GM23338 (cell line): ENCODE data around the gene CCDC57. TPM values are rescaled to one million over a fixed set of nuclear protein-coding genes. Genes with fewer than 3 reads are reported as not detected.
A peak's percentile ranks its signal among the peaks of the same experiment; 100 is the strongest.

Source experiments
- ATAC-seq: fragments of 200-7000 bp; cut with Tn5 transposase; 3 replicates; pipeline ENCODE4 v1.9.1; 2020
- DNase-seq: peaks from one replicate; pipeline ENCODE4 v3.0.0-alpha.2; 2015; ENCODE audit warnings: low spot score
- H2AFZ ChIP-seq: fragments of 200-600 bp; sonication (generic); 2 replicates; pipeline ENCODE4 v1.8.0; 2016; ENCODE audit warnings: antibody characterized with exemption, mild to moderate bottlenecking, moderate library complexity
- H3F3A ChIP-seq: fragments of 200-600 bp; sonication (generic); replicated peaks from 2 replicates; pipeline ENCODE4 v1.8.0; 2017; ENCODE audit warnings: antibody characterized with exemption, mixed run types, low read depth
- H3K27ac ChIP-seq: fragments of 200-600 bp; sonication (generic); 2 replicates; pipeline ENCODE4 v1.6.1; 2016; ENCODE audit warnings: low read depth
- H3K27me3 ChIP-seq: fragments of 200-600 bp; sonication (generic); 2 replicates; pipeline ENCODE4 v1.8.0; 2016; ENCODE audit warnings: mild to moderate bottlenecking, mixed run types, moderate library complexity; ENCODE audit not compliant: insufficient read depth
- H3K36me3 ChIP-seq: fragments of 200-600 bp; sonication (generic); 2 replicates; pipeline ENCODE4 v1.8.0; 2016; ENCODE audit warnings: mild to moderate bottlenecking; ENCODE audit not compliant: insufficient read depth
- H3K4me1 ChIP-seq: fragments of 200-600 bp; sonication (generic); 2 replicates; pipeline ENCODE4 v1.8.0; 2016; ENCODE audit warnings: mild to moderate bottlenecking, moderate library complexity; ENCODE audit not compliant: insufficient read depth
- H3K4me2 ChIP-seq: fragments of 200-600 bp; sonication (generic); 2 replicates; pipeline ENCODE4 v1.7.1; 2017; ENCODE audit warnings: mixed run types
- H3K4me3 ChIP-seq: fragments of 200-600 bp; sonication (generic); 2 replicates; pipeline ENCODE4 v1.6.1; 2016; ENCODE audit warnings: mixed run types
- H3K79me2 ChIP-seq: fragments of 200-600 bp; sonication (generic); replicated peaks from 2 replicates; pipeline ENCODE4 v1.8.0; 2017; ENCODE audit warnings: mild to moderate bottlenecking; ENCODE audit not compliant: insufficient read depth
- H3K9me2 ChIP-seq: fragments of 200-600 bp; sonication (generic); 2 replicates; pipeline ENCODE4 v1.8.0; 2017; ENCODE audit not compliant: insufficient read depth
- H4K20me1 ChIP-seq: fragments of 200-600 bp; sonication (generic); replicated peaks from 2 replicates; pipeline ENCODE4 v1.8.0; 2017; ENCODE audit warnings: mild to moderate bottlenecking; ENCODE audit not compliant: insufficient read depth
- H3K27ac Mint-ChIP-seq: 2 replicates; pipeline ENCODE4 v1.8.0; 2020; ENCODE audit warnings: inconsistent platforms, mild to moderate bottlenecking, moderate library complexity, mixed read lengths
- H3K27me3 Mint-ChIP-seq: 3 replicates; pipeline ENCODE4 v1.8.0; 2022; ENCODE audit warnings: low read depth, mild to moderate bottlenecking, moderate library complexity, mixed read lengths, inconsistent platforms; ENCODE audit not compliant: insufficient read depth, poor library complexity
- H3K36me3 Mint-ChIP-seq: 3 replicates; pipeline ENCODE4 v1.8.0; 2021; ENCODE audit warnings: low read depth, mild to moderate bottlenecking, inconsistent platforms, moderate library complexity, mixed read lengths
- H3K4me1 Mint-ChIP-seq: 3 replicates; pipeline ENCODE4 v1.8.0; 2020; ENCODE audit warnings: mild to moderate bottlenecking, inconsistent platforms, mixed read lengths
- H3K4me3 Mint-ChIP-seq: 3 replicates; pipeline ENCODE4 v1.8.0; 2021; ENCODE audit warnings: moderate library complexity, mild to moderate bottlenecking, inconsistent platforms, mixed read lengths
- H3K9me3 Mint-ChIP-seq: 3 replicates; pipeline ENCODE4 v1.8.0; 2020; ENCODE audit warnings: moderate library complexity, mild to moderate bottlenecking, inconsistent platforms, mixed read lengths
- CREB1 ChIP-seq: fragments of 250-450 bp; sonication (Bioruptor Pico); IDR thresholded peaks from 2 replicates; pipeline ENCODE4 v1.5.0; 2020; ENCODE audit warnings: low read depth, mild to moderate bottlenecking, moderate library complexity
- CTCF ChIP-seq, 2 experiments: fragments of 200-600 bp in 1 of 2; sonication (generic) in 1 of 2; conservative IDR thresholded peaks; 2 replicates each; pipeline versions ENCODE4 v1.5.1 to v1.6.1; 2016 to 2017; ENCODE audit warnings: antibody characterized with exemption in 2 of 2, low read depth in 2 of 2, mild to moderate bottlenecking in 2 of 2, moderate library complexity in 1 of 2
- EZH2 ChIP-seq: fragments of 200-600 bp; sonication (generic); IDR thresholded peaks from one replicate; pipeline ENCODE4 v1.8.0; 2017; ENCODE audit warnings: antibody characterized with exemption, mild to moderate bottlenecking, low read depth; ENCODE audit not compliant: unreplicated experiment
- EZH2phosphoT487 ChIP-seq: fragments of 200-600 bp; sonication (generic); IDR thresholded peaks from one replicate; pipeline ENCODE4 v1.8.1; 2018; ENCODE audit warnings: antibody characterized with exemption; ENCODE audit not compliant: unreplicated experiment
- JUNB ChIP-seq: IDR thresholded peaks from one replicate; pipeline ENCODE4 v1.6.1; 2016; ENCODE audit warnings: antibody characterized with exemption; ENCODE audit not compliant: unreplicated experiment
- NANOG ChIP-seq: IDR thresholded peaks from 2 replicates; pipeline ENCODE4 v1.6.1; 2016; ENCODE audit warnings: antibody characterized with exemption, borderline replicate concordance
- POLR2AphosphoS5 ChIP-seq: IDR thresholded peaks from 2 replicates; pipeline ENCODE4 v1.6.1; 2016; ENCODE audit warnings: antibody characterized with exemption, low read depth
- REST ChIP-seq: IDR thresholded peaks from one replicate; pipeline ENCODE4 v1.6.1; 2018; ENCODE audit warnings: antibody characterized with exemption; ENCODE audit not compliant: unreplicated experiment
- STAT1 ChIP-seq: IDR thresholded peaks from one replicate; pipeline ENCODE4 v1.6.1; 2016; ENCODE audit warnings: antibody characterized with exemption; ENCODE audit not compliant: unreplicated experiment
- ZNF114 ChIP-seq: fragments of 250-450 bp; sonication (Bioruptor Pico); IDR thresholded peaks from 2 replicates; pipeline ENCODE4 v1.5.0; 2020; ENCODE audit warnings: mild to moderate bottlenecking, moderate library complexity
- ZNF331 ChIP-seq: fragments of 250-450 bp; sonication (Bioruptor Pico); IDR thresholded peaks from 2 replicates; pipeline ENCODE4 v1.5.0; 2020; ENCODE audit warnings: low read depth, mild to moderate bottlenecking, moderate library complexity
- polyA plus RNA-seq: library from polyadenylated mRNA; unstranded; fragments of >200 nt; fragmentation: Nextera tagmentation; extraction: Ambion mirVana; gene quantifications from 2 replicates; pipeline ENCODE4 v1.2.1, GENCODE V29; 2016
- total RNA-seq: library from RNA; depleted of rRNA; stranded (reverse); fragments of >200 nt; shearing (Covaris generic); gene quantifications from 2 replicates; pipeline ENCODE4 v1.2.3, GENCODE V29; 2014
- TF ChIP-seq, protein P1 (sequence below): IDR thresholded peaks from 2 replicates; pipeline ENCODE4 v1.6.1; 2016; ENCODE audit warnings: antibody characterized with exemption

Gene CCDC57
- total and polyA plus RNA-seq, 2 experiments from 2014 or later: 7.0 to 16.3 TPM

DNA sequence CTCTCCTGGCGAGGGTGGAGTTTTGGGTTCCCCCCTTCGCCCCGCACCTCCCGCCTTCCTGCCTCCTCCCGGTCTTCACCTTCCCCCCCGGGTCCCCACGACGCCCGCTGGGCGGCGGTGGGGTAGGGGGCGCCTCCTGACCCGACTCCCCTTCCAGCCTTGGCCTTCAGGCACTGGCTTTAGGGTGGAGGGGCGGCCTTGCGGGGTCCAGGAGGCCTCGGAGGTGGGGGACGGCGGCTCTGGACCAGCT, 18.6 kb upstream of the CCDC57 start:
- TF ChIP-seq POLR2AphosphoS5 (0 out of 2 replicates have a peak, but pooled peaks have one; percentile 8), REST (no peak)
- TF ChIP-seq, protein P1, sequence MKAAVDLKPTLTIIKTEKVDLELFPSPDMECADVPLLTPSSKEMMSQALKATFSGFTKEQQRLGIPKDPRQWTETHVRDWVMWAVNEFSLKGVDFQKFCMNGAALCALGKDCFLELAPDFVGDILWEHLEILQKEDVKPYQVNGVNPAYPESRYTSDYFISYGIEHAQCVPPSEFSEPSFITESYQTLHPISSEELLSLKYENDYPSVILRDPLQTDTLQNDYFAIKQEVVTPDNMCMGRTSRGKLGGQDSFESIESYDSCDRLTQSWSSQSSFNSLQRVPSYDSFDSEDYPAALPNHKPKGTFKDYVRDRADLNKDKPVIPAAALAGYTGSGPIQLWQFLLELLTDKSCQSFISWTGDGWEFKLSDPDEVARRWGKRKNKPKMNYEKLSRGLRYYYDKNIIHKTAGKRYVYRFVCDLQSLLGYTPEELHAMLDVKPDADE: no peak
- no peaks in the 10 kb centered on the region for H3K79me2 ChIP-seq
- peak overlapping the region; percentile 95 for H2AFZ ChIP-seq
- no peaks in the 10 kb centered on the region for H3K9me3 Mint-ChIP-seq
- no peaks in the 10 kb centered on the region for H3K36me3 Mint-ChIP-seq
- peaks cover 38% of the 10 kb centered on the region for H3K27me3 Mint-ChIP-seq
- no peak overlapping the region; the same call in 2 of the 3 replicates for H3K4me3 Mint-ChIP-seq
- H3K27ac Mint-ChIP-seq: no peak overlapping the region
- H4K20me1 ChIP-seq: no peaks in the 10 kb centered on the region; the same call in 1 of the 2 replicates
- peak; percentile 2 for ATAC-seq
- 0 out of 3 replicates have a peak, but pooled peaks cover 3% of the 10 kb centered on the region for H3K4me1 Mint-ChIP-seq
- H3K27me3 ChIP-seq: peaks cover 51% of the 10 kb centered on the region
- H3K36me3 ChIP-seq: no peaks in the 10 kb centered on the region
- no peak for DNase-seq
- peak overlapping the region; percentile 90 for H3K4me2 ChIP-seq
- H3K9me2 ChIP-seq: no peaks in the 10 kb centered on the region
- no peak overlapping the region for H3K27ac ChIP-seq
- H3K4me1 ChIP-seq: no peaks in the 10 kb centered on the region
- H3F3A ChIP-seq: no peaks in the 10 kb centered on the region
- peak overlapping the region; percentile 66 for H3K4me3 ChIP-seq

DNA sequence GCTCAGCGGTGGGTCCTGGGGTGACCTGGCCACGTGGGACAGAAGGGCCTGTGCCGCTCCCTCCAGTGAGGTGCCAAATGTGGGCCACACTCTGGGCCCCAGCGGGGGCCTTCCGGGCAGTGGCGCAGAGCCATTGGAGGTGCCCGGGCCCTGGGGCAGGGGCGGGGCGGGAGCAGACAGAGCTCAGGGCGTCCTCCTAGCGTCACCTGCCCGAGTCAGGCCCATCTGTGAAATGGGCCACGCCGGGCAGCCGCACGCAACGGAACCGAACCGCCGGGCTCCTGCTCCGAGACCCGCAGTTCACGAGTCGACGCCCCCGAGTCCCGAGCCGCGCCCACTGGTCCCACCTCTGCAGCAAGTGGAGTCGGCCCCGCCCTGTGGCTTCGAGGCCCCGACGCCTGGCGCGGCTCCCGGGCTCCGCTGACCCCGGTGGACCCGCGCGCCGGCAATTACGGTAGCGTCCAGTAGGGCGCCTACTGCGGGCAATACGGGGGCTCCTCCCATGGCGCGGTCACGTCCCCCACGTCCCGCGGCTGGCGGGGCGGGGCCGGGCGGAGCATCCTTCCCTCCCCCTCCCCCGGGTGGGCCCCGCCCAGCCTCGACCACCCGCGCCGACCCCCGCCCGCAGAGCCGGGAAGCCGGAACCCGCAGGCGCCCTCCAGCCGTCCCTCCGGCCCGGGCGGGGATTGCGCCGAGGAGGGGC, 18.1 kb upstream of the CCDC57 start:
- no peaks in the 10 kb centered on the region for H3F3A ChIP-seq
- no peaks in the 10 kb centered on the region; the same call in 1 of the 2 replicates for H4K20me1 ChIP-seq
- H3K27me3 ChIP-seq: peaks cover 51% of the 10 kb centered on the region
- H3K36me3 ChIP-seq: no peaks in the 10 kb centered on the region
- no peak overlapping the region for H3K27ac Mint-ChIP-seq
- H3K9me3 Mint-ChIP-seq: no peaks in the 10 kb centered on the region
- peak overlapping the region; percentile 66 for H3K4me3 ChIP-seq
- H3K9me2 ChIP-seq: no peaks in the 10 kb centered on the region
- H3K4me1 ChIP-seq: no peaks in the 10 kb centered on the region
- H3K4me2 ChIP-seq: peak overlapping the region; percentile 90
- H2AFZ ChIP-seq: peak overlapping the region; percentile 95
- no peak overlapping the region for H3K27ac ChIP-seq
- DNase-seq (peak; percentile 85), ATAC-seq (peak; percentile 48)
- no peaks in the 10 kb centered on the region for H3K36me3 Mint-ChIP-seq
- H3K4me3 Mint-ChIP-seq: no peak overlapping the region
- H3K79me2 ChIP-seq: no peaks in the 10 kb centered on the region
- H3K27me3 Mint-ChIP-seq: peaks cover 38% of the 10 kb centered on the region
- no peaks in the 10 kb centered on the region for H3K4me1 Mint-ChIP-seq
- TF ChIP-seq EZH2phosphoT487 (no peak), CREB1 (CRISPR knock-in tag) (0 out of 2 replicates have a peak, but pooled peaks have one; percentile 38), REST (no peak), ZNF331 (CRISPR knock-in tag) (no peak), JUNB (no peak), CTCF (conservative IDR thresholded peaks at IDR 0.05; ENCODE audit: low read depth in 2 of 2) (0 out of 4 replicates have a peak, but pooled peaks have one; percentile 12), POLR2AphosphoS5 (peak; percentile 14; the same call in 1 of the 2 replicates), STAT1 (no peak), NANOG (no peak), EZH2 (no peak), ZNF114 (CRISPR knock-in tag) (no peak)
- TF ChIP-seq, protein P1: no peak
